Psoas muscle (tissue), 8 donors: ENCODE measurements around the gene CDC42SE2. TPM values are rescaled to one million over a fixed set of nuclear protein-coding genes. Genes with fewer than 3 reads are reported as not detected.
"Not testable (repeated sequence)": the region's sequence is repeated elsewhere in the genome, so short reads cannot be mapped to it uniquely, and the experiment has no call there.

Source experiments
- ATAC-seq, 4 donors: fragments of 200-7000 bp; cut with Tn5 transposase; one replicate each; pipeline ENCODE4 v1.9.1; 2020; ENCODE audit warnings: moderate library complexity in 3 of 4, mild to moderate bottlenecking in 2 of 4
- DNase-seq, 2 donors: peaks; one replicate each; pipeline ENCODE4 v3.0.0-alpha.2; 2020
- H3K27ac ChIP-seq: fragments of 200-600 bp; one replicate; pipeline ENCODE4 v1.8.0; 2022
- H3K27me3 ChIP-seq, 3 donors: fragments of 200-600 bp in 1 of 3; one replicate each; pipeline versions ENCODE4 v1.6.1 to v1.8.0; 2013 to 2022; ENCODE audit warnings: low read length in 2 of 3, mild to moderate bottlenecking in 2 of 3, moderate library complexity in 1 of 3; ENCODE audit not compliant: insufficient read depth in 3 of 3
- H3K36me3 ChIP-seq, 2 donors: fragments of 200-600 bp in 1 of 2; one replicate each; pipeline versions ENCODE4 v1.6.1 to v1.8.0; 2013 to 2022; ENCODE audit warnings: low read depth in 1 of 2, mild to moderate bottlenecking in 1 of 2, moderate library complexity in 1 of 2; ENCODE audit not compliant: insufficient read depth in 1 of 2
- H3K4me1 ChIP-seq: fragments of 200-600 bp; one replicate; pipeline ENCODE4 v1.8.0; 2022
- H3K4me3 ChIP-seq: fragments of 200-600 bp; one replicate; pipeline ENCODE4 v1.8.0; 2022; ENCODE audit warnings: mild to moderate bottlenecking
- H3K9me3 ChIP-seq: fragments of 200-600 bp; one replicate; pipeline ENCODE4 v1.8.0; 2022
- WGBS, 3 donors: extraction: QIAGEN DNeasy Blood & Tissue Kit; methylation state at CpG; one replicate each; pipeline versions ENCODE4 v1.1.6 to v1.1.7; 2013; 5-methylcytosine and 5-hydroxymethylcytosine counted together
- intact Hi-C, 2 donors: fragments of 100-400 bp; cut with DNase I; formaldehyde crosslinking; loops; one replicate each; pipeline versions ENCODE4 v1.11.0 to v1.14.2; 2022
- polyA plus RNA-seq, 3 donors: library from polyadenylated mRNA; stranded (reverse); fragments of 200-250 nt; gene quantifications; one replicate each; pipeline ENCODE4 v1.2.3, GENCODE V29; 2013
- total RNA-seq, 4 donors: library from RNA; stranded (reverse); fragmentation: NEBNext Ultra II Directional in 2 of 4; extraction: Animal tissue kit (Norgen Biotek cat#: 25700) in 2 of 4; gene quantifications; one replicate each; pipeline versions ENCODE4 v1.2.1 to v1.2.4, GENCODE V29; 2021 to 2023
- TF ChIP-seq, protein P1 (sequence below): fragments of 200-600 bp; IDR thresholded peaks from one replicate; pipeline ENCODE4 v1.8.0; 2022; ENCODE audit warnings: antibody characterized with exemption
- donor health status: healthy with polysubstance abuse.
- donor health status: DM: no; HTN: no; CAD: no; lungs with moderate emphysema.
- donor health status: Bipolar disorder and iron deficiency.
- donor health status: healthy.
- donor health status: DM: yes; HTN: yes; CAD: no.
- donor health status: DM: no; HTN: no; CAD: no.
- donor health status: DM: no; HTN: no; CAD: no.
- donor health status: DM: yes; HTN: yes; CAD: no.

The CDC42SE2 gene
- total and polyA plus RNA-seq, 7 donors = 8.5 to 39.2 (median 10.5) TPM

DNA sequence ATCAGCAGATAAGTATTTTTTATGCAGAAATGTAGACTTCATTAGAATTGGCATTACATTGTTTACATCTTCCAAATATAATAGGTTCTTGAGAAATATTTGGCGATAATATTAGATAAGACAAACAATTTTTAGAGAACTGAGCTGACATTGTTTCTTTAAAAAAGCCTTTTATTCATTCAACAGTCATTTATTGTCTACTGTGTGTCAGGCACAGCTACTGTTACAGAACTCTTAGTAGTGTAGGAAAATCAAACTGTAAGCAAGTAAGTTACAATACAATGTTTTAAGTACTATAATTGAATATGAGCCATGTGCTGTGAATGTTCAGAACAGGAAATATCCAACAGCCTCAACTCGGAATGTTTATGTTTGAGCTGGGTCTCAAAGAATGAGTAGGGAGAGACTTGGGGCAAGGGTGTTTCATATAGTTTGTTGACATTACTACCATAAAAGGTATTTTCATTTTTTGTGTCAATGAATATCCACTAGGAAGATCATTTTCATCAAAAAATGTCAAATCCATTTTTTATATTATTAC lies 114.0 kb downstream of the CDC42SE2 start:
- no peak overlapping the region for H3K27ac ChIP-seq
- peaks cover 0 to 3% of the 10 kb centered on the region in 2 donors for H3K36me3 ChIP-seq
- H3K27me3 ChIP-seq = no peaks in the 10 kb centered on the region
- intact Hi-C loops = no loop called here
- H3K4me3 ChIP-seq = no peak overlapping the region
- 79 to 81% (median 80%) methylated on average over 2 of the region's 2 CpGs for WGBS, 3 donors
- TF ChIP-seq, protein P1, sequence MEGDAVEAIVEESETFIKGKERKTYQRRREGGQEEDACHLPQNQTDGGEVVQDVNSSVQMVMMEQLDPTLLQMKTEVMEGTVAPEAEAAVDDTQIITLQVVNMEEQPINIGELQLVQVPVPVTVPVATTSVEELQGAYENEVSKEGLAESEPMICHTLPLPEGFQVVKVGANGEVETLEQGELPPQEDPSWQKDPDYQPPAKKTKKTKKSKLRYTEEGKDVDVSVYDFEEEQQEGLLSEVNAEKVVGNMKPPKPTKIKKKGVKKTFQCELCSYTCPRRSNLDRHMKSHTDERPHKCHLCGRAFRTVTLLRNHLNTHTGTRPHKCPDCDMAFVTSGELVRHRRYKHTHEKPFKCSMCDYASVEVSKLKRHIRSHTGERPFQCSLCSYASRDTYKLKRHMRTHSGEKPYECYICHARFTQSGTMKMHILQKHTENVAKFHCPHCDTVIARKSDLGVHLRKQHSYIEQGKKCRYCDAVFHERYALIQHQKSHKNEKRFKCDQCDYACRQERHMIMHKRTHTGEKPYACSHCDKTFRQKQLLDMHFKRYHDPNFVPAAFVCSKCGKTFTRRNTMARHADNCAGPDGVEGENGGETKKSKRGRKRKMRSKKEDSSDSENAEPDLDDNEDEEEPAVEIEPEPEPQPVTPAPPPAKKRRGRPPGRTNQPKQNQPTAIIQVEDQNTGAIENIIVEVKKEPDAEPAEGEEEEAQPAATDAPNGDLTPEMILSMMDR = no peak
- H3K4me1 ChIP-seq = peaks cover 4% of the 10 kb centered on the region
- no peaks in the 10 kb centered on the region for H3K9me3 ChIP-seq
- DNase-seq (no peak), ATAC-seq (no peak)

DNA sequence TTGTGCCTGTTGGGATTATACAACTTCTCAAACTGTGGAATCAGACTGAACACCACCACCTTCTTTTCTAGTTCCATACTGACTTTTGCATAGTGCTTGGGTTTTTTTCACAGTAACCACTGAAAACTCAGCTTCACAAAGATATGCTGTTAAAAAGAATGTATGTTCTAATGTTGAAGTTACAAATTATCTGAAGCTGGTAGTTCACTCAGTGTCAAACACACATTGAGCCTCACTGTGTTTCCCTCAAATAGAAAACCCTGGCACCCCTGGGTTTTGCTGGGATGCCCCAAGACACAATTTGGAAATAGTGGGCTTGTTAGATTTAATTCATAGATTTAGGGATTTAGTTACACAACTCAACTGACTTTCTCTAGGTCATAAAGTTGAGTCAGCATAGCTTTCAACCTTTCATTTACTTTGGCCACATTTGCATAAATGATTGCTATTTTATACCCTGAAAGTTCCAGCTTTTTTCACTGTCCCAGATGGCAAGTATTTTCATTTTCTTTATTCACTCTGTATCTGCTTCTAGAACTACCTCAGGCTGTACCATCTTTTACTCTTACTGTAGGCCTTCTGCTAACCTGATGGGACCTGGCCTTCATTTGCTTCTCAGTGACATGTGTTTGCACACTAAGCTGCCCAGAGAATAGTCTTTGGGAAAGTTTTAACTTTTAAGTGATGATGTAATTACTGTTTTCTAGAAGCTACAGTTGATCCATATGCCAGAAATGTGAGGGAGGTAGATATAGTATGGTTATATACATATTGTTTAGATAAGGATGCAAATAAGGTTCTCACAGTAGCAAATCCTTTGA lies 115.1 kb downstream of the CDC42SE2 start:
- Histone ChIP-seq H3K27ac (peak overlapping the region; percentile 39), H3K27me3 (no peaks in the 10 kb centered on the region), H3K9me3 (no peaks in the 10 kb centered on the region), H3K4me1 (peaks cover 4% of the 10 kb centered on the region), H3K4me3 (no peak overlapping the region), H3K36me3 (peaks cover 0 to 3% of the 10 kb centered on the region in 2 donors)
- intact Hi-C loops = no loop called here
- TF ChIP-seq, protein P1 = no peak
- ATAC-seq (no peak), DNase-seq (no peak)

DNA sequence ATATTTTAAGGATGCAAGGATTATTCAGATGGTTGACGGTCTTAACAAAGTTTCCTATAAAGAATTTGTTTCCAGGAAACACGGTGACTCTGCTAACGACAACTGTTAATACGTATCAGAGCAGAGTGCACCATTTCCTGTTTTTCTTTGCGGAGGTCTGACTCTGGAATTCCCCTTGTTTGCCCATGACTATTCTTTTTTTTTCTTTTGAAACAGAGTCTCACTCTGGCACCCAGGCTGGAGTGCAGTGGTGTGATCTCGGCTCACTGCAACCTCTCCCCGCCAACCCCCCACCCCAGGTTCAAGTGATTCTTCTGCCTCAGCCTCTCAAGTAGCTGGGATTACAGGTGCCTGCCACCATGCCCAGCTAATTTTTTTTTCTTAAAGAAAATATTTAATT lies 115.9 kb downstream of the CDC42SE2 start:
- DNase-seq (no peak), ATAC-seq (peak in 3 of 4 donors; percentile 21 to 40 (median 37))
- Histone ChIP-seq H3K36me3 (peaks cover 0 to 3% of the 10 kb centered on the region in 2 donors), H3K27ac (peak overlapping the region; percentile 39), H3K4me1 (peaks cover 4% of the 10 kb centered on the region), H3K9me3 (no peaks in the 10 kb centered on the region), H3K27me3 (no peaks in the 10 kb centered on the region), H3K4me3 (no peak overlapping the region)
- 39 to 44% (median 43%) methylated on average over 7 of the region's 7 CpGs for WGBS, 3 donors
- intact Hi-C loops = no loop called here
- TF ChIP-seq, protein P1 = no peak

DNA sequence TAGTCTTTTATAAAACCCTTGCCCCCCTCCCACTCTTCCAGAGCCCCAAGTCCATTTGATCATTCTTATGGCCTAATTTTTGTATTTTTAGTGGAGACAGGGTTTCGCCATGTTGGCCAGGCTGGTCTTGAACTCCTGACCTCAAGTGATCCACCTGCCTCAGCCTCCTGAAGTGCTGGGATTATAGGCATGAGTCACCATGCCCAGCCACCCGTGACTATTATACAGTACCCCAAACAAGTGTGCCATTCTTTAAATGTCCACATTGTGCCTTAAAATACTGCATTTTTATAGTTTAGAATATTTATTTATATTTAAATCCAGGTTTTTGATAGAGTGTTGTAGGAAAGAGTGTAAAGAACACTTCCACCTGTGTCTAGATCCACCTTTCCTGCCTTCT lies 116.4 kb downstream of the CDC42SE2 start:
- 78 to 81% (median 78%) methylated on average over 2 of the region's 2 CpGs for WGBS, 3 donors
- H3K4me3 ChIP-seq, DNase-seq, H3K27me3 ChIP-seq, H3K4me1 ChIP-seq, intact Hi-C loops, H3K27ac ChIP-seq, H3K36me3 ChIP-seq, H3K9me3 ChIP-seq, ATAC-seq: not testable (repeated sequence)

DNA sequence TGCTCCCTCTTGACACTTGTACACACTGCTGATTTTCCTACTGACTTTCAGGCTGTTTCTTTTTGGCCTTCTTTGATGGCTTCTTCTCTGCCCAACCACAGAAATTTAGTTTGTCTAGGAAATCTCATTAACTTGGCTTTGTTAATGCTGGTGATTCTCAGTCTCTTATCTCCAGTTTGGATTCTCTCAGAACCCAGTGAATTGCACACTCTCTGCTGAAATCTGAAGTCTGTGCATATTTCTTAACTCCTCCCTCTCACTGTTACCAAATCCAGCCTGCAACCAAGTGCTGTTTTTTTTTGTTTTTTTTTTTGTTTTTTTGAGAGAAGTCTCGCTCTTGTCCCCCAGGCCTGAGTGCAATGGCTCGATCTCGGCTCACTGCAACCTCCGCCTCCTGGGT lies 117.2 kb downstream of the CDC42SE2 start:
- no peak for DNase-seq
- ATAC-seq = no peak
- intact Hi-C loops = no loop called here

More for the DNA sequence above, 117.2 kb downstream of the CDC42SE2 start:
- no peaks in the 10 kb centered on the region for H3K27me3 ChIP-seq
- peaks cover 4% of the 10 kb centered on the region for H3K4me1 ChIP-seq
- no peak overlapping the region for H3K4me3 ChIP-seq
- no peaks in the 10 kb centered on the region for H3K9me3 ChIP-seq
- TF ChIP-seq, protein P1 = no peak
- no peak overlapping the region for H3K27ac ChIP-seq
- WGBS, 3 donors = 90 to 98% (median 97%) methylated on average over 4 of the region's 4 CpGs
- peaks cover 3 to 8% of the 10 kb centered on the region in 2 donors for H3K36me3 ChIP-seq
